ENCODE data around the gene LRRK1.

- TF ChIP-seq CTCF (optimal IDR thresholded peaks at IDR 0.05 in 1 of 3, IDR thresholded peaks at IDR 0.05 in 1 of 3, conservative IDR thresholded peaks at IDR 0.05 in 1 of 3; ENCODE audit: extremely low read depth in 1 of 3, insufficient read depth in 2 of 3, low read length in 3 of 3), result no peak
- no peak for TF ChIP-seq EZH2 (IDR thresholded peaks at IDR 0.05; ENCODE audit: low read length)
Measured at GRCh38 chr15:100972975-100973350, 53.8 kb downstream of the LRRK1 start.
